Stimulated activated CD8-positive, alpha-beta memory T cell treated with anti-CD3 and anti-CD28 coated beads, Interleukin-7, amount 100 ng/mL, for 4 hours (primary cell): ENCODE data around the gene GSE1.

ENCODE experiments used
- DNase-seq, 2 donors: peaks; one replicate each; pipeline ENCODE4 v3.0.0-alpha.2; 2020; ENCODE audit warnings: low read depth in 2 of 2

GSE1 gene

GRCh38 chr16:85697431-85697830 lies 84.3 kb downstream of the GSE1 start:
- DNase-seq = no peak

- DNase-seq = no peak
These were observed 85.4 kb downstream of the GSE1 start for GRCh38 chr16:85698459-85698891.

- no peak for DNase-seq
These were observed 85.9 kb downstream of the GSE1 start for GRCh38 chr16:85698935-85699558.

- no peak for DNase-seq
These were observed 86.5 kb downstream of the GSE1 start for GRCh38 chr16:85699628-85700027.

GRCh38 chr16:85704011-85704410 lies 90.9 kb downstream of the GSE1 start:
- no peak for DNase-seq

- no peak for DNase-seq
These were observed 92.1 kb downstream of the GSE1 start for GRCh38 chr16:85704900-85705846.

GRCh38 chr16:85706449-85707034 lies 93.4 kb downstream of the GSE1 start:
- no peak for DNase-seq

- DNase-seq = no peak
These were observed 94.5 kb downstream of the GSE1 start for GRCh38 chr16:85707528-85708095.

GRCh38 chr16:85708338-85708737 lies 95.2 kb downstream of the GSE1 start:
- DNase-seq = no peak

- no peak for DNase-seq
These were observed 96.9 kb downstream of the GSE1 start for GRCh38 chr16:85709766-85710585.

- no peak for DNase-seq
These were observed 97.6 kb downstream of the GSE1 start for GRCh38 chr16:85710732-85711131.

- DNase-seq = no peak
These were observed 99.0 kb downstream of the GSE1 start for GRCh38 chr16:85711982-85712587.

GRCh38 chr16:85712801-85713200 lies 99.7 kb downstream of the GSE1 start:
- no peak for DNase-seq

- DNase-seq = no peak
These were observed 102.3 kb downstream of the GSE1 start for GRCh38 chr16:85715169-85716021.

GRCh38 chr16:85716022-85716679 lies 103.0 kb downstream of the GSE1 start:
- DNase-seq = no peak

- no peak for DNase-seq
These were observed 103.5 kb downstream of the GSE1 start for GRCh38 chr16:85716680-85717038.

GRCh38 chr16:85717393-85718152 lies 104.5 kb downstream of the GSE1 start:
- DNase-seq = peak; percentile 24 to 31

GRCh38 chr16:85718153-85718477 lies 105.0 kb downstream of the GSE1 start:
- no peak for DNase-seq

- DNase-seq = no peak
These were observed 105.6 kb downstream of the GSE1 start for GRCh38 chr16:85718682-85719081.
